ENCODE results near the gene AMOTL2. TPM values are rescaled to one million over a fixed set of nuclear protein-coding genes. Genes with fewer than 3 reads are reported as not detected.

Gene AMOTL2
- total RNA-seq, 1 experiment from 2014 or later, result 96.0 TPM

- Histone ChIP-seq H2AFZ (ENCODE audit: low read length) (no peak overlapping the region), H3K9me3 (ENCODE audit: low read length) (peaks cover 7% of the 10 kb centered on the region; the same call in 1 of the 2 replicates), H3K27ac (ENCODE audit: low read length) (no peak overlapping the region), H3K4me2 (ENCODE audit: low read length) (no peak overlapping the region), H3K79me2 (ENCODE audit: low read length) (no peaks in the 10 kb centered on the region), H3K4me1 (ENCODE audit: insufficient read depth, low read length) (no peaks in the 10 kb centered on the region), H3K36me3 (ENCODE audit: low read depth, low read length) (no peaks in the 10 kb centered on the region), H4K20me1 (ENCODE audit: low read length) (no peaks in the 10 kb centered on the region), H3K9me2 (replicated peaks; ENCODE audit: low read length) (no peaks in the 10 kb centered on the region), H3F3A (ENCODE audit: low read length, unreplicated experiment) (no peaks in the 10 kb centered on the region), H3K27me3 (ENCODE audit: low read length) (no peaks in the 10 kb centered on the region), H3K4me3 (ENCODE audit: low read length) (no peak overlapping the region), H3K9ac (ENCODE audit: low read length) (no peak overlapping the region)
- TF ChIP-seq EZH2 (IDR thresholded peaks at IDR 0.05; ENCODE audit: low read length, unreplicated experiment) (no peak), CTCF (conservative IDR thresholded peaks at IDR 0.05; ENCODE audit: low read depth, low read length) (no peak), EZH2phosphoT487 (IDR thresholded peaks at IDR 0.05; ENCODE audit: borderline replicate concordance, low read length) (no peak)
- DNase-seq (no peak), ATAC-seq (no peak)
- intact Hi-C loops (cut with micrococcal nuclease), result no loop called here
- BruUV-seq (replicated peaks), result no TSS peak
- ChIA-PET CTCF (no interaction called here), POLR2A (ENCODE audit: unreplicated experiment) (no interaction called here)
Observed at GRCh38 chr3:134342259-134342658, 32.0 kb downstream of the AMOTL2 start.

GRCh38 chr3:134341389-134341788, 32.9 kb downstream of the AMOTL2 start:
- H3K4me2 ChIP-seq (ENCODE audit: low read length), result no peak overlapping the region
- TF ChIP-seq CTCF (conservative IDR thresholded peaks at IDR 0.05; ENCODE audit: low read depth, low read length), result no peak
- no peak for TF ChIP-seq EZH2phosphoT487 (IDR thresholded peaks at IDR 0.05; ENCODE audit: borderline replicate concordance, low read length)
- no peak for TF ChIP-seq EZH2 (IDR thresholded peaks at IDR 0.05; ENCODE audit: low read length, unreplicated experiment)
- no peak for ATAC-seq
- no peaks in the 10 kb centered on the region for H3F3A ChIP-seq (ENCODE audit: low read length, unreplicated experiment)
- no peak overlapping the region for H3K9ac ChIP-seq (ENCODE audit: low read length)
- BruUV-seq (replicated peaks), result no TSS peak
- ChIA-PET POLR2A (ENCODE audit: unreplicated experiment) (no interaction called here), CTCF (no interaction called here)
- H3K4me1 ChIP-seq (ENCODE audit: insufficient read depth, low read length), result no peaks in the 10 kb centered on the region
- H4K20me1 ChIP-seq (ENCODE audit: low read length), result no peaks in the 10 kb centered on the region
- no peaks in the 10 kb centered on the region for H3K9me2 ChIP-seq (replicated peaks; ENCODE audit: low read length)
- H3K27me3 ChIP-seq (ENCODE audit: low read length), result no peaks in the 10 kb centered on the region
- H3K27ac ChIP-seq (ENCODE audit: low read length), result no peak overlapping the region
- intact Hi-C loops (cut with micrococcal nuclease), result no loop called here
- no peak overlapping the region for H2AFZ ChIP-seq (ENCODE audit: low read length)
- no peaks in the 10 kb centered on the region for H3K36me3 ChIP-seq (ENCODE audit: low read depth, low read length)
- no peaks in the 10 kb centered on the region for H3K9me3 ChIP-seq (ENCODE audit: low read length)
- DNase-seq, result no peak
- no peak overlapping the region for H3K4me3 ChIP-seq (ENCODE audit: low read length)
- H3K79me2 ChIP-seq (ENCODE audit: low read length), result no peaks in the 10 kb centered on the region

GRCh38 chr3:134340982-134341365, 33.3 kb downstream of the AMOTL2 start:
- Histone ChIP-seq H2AFZ (ENCODE audit: low read length) (no peak overlapping the region), H3K4me3 (ENCODE audit: low read length) (no peak overlapping the region), H3K9me2 (replicated peaks; ENCODE audit: low read length) (no peaks in the 10 kb centered on the region), H3K27ac (ENCODE audit: low read length) (no peak overlapping the region), H3K4me1 (ENCODE audit: insufficient read depth, low read length) (no peaks in the 10 kb centered on the region), H4K20me1 (ENCODE audit: low read length) (no peaks in the 10 kb centered on the region), H3K9ac (ENCODE audit: low read length) (no peak overlapping the region), H3K27me3 (ENCODE audit: low read length) (no peaks in the 10 kb centered on the region), H3F3A (ENCODE audit: low read length, unreplicated experiment) (no peaks in the 10 kb centered on the region), H3K4me2 (ENCODE audit: low read length) (no peak overlapping the region), H3K36me3 (ENCODE audit: low read depth, low read length) (no peaks in the 10 kb centered on the region), H3K79me2 (ENCODE audit: low read length) (no peaks in the 10 kb centered on the region), H3K9me3 (ENCODE audit: low read length) (no peaks in the 10 kb centered on the region)
- no peak for ATAC-seq
- no peak for TF ChIP-seq EZH2phosphoT487 (IDR thresholded peaks at IDR 0.05; ENCODE audit: borderline replicate concordance, low read length)
- TF ChIP-seq CTCF (conservative IDR thresholded peaks at IDR 0.05; ENCODE audit: low read depth, low read length), result no peak
- no peak for TF ChIP-seq EZH2 (IDR thresholded peaks at IDR 0.05; ENCODE audit: low read length, unreplicated experiment)
- ChIA-PET CTCF (no interaction called here), POLR2A (ENCODE audit: unreplicated experiment) (no interaction called here)
- intact Hi-C loops (cut with micrococcal nuclease), result no loop called here
- BruUV-seq (replicated peaks), result no TSS peak
- no peak for DNase-seq

All from PC-3 (cell line).